DOHH2 (cell line): ENCODE data around the gene FRRS1.

Source experiments
- H3F3A ChIP-seq: fragments of 200-600 bp; sonication (generic), shearing (Covaris generic); 2 replicates; pipeline ENCODE4 v1.6.0; 2016; ENCODE audit warnings: antibody characterized with exemption, mild to moderate bottlenecking; ENCODE audit not compliant: control insufficient read depth, insufficient read depth
- H3K27ac ChIP-seq: fragments of 200-600 bp; sonication (generic); 2 replicates; pipeline ENCODE4 v1.5.1; 2014; ENCODE audit warnings: low read depth, mild to moderate bottlenecking, low read length, moderate library complexity
- H3K27me3 ChIP-seq: fragments of 200-600 bp; sonication (generic); 2 replicates; pipeline ENCODE4 v1.6.1; 2014; ENCODE audit warnings: mild to moderate bottlenecking, low read length, mixed read lengths; ENCODE audit not compliant: control insufficient read depth
- H3K36me3 ChIP-seq: fragments of 200-600 bp; sonication (generic); 2 replicates; pipeline ENCODE4 v1.6.1; 2014; ENCODE audit warnings: mild to moderate bottlenecking, low read length, moderate library complexity, mixed read lengths; ENCODE audit not compliant: control insufficient read depth
- H3K4me1 ChIP-seq: fragments of 200-600 bp; sonication (generic); 2 replicates; pipeline ENCODE4 v1.6.1; 2014; ENCODE audit warnings: mild to moderate bottlenecking, low read length, mixed read lengths; ENCODE audit not compliant: control insufficient read depth
- H3K4me2 ChIP-seq: fragments of 200-600 bp; sonication (generic); 2 replicates; pipeline ENCODE4 v1.6.0; 2014; ENCODE audit warnings: mild to moderate bottlenecking, low read length, moderate library complexity
- H3K4me3 ChIP-seq: fragments of 200-600 bp; sonication (generic); 2 replicates; pipeline ENCODE4 v1.5.1; 2014; ENCODE audit warnings: mild to moderate bottlenecking, low read length, mixed read lengths
- H3K79me2 ChIP-seq: fragments of 200-600 bp; sonication (generic); 2 replicates; pipeline ENCODE4 v1.6.1; 2014; ENCODE audit warnings: mild to moderate bottlenecking, low read length, mixed read lengths; ENCODE audit not compliant: control insufficient read depth
- H3K9me2 ChIP-seq: fragments of 200-600 bp; sonication (generic); replicated peaks from 2 replicates; pipeline ENCODE4 v1.6.1; 2014; ENCODE audit warnings: mild to moderate bottlenecking, low read length, mixed read lengths; ENCODE audit not compliant: control insufficient read depth
- H3K9me3 ChIP-seq: fragments of 200-600 bp; sonication (generic); 2 replicates; pipeline ENCODE4 v1.6.1; 2014; ENCODE audit warnings: antibody characterized with exemption, low read length, mixed read lengths; ENCODE audit not compliant: control insufficient read depth, insufficient read depth
- H4K20me1 ChIP-seq: fragments of 200-600 bp; sonication (generic); 2 replicates; pipeline ENCODE4 v1.6.0; 2014; ENCODE audit warnings: low read depth, mild to moderate bottlenecking, antibody characterized with exemption, low read length, moderate library complexity; ENCODE audit not compliant: control insufficient read depth, insufficient read depth
- CTCF ChIP-seq: fragments of 200-600 bp; sonication (generic); IDR thresholded peaks from one replicate; pipeline ENCODE4 v1.5.1; 2014; ENCODE audit warnings: antibody characterized with exemption, mild to moderate bottlenecking, low read depth, low read length; ENCODE audit not compliant: poor library complexity, severe bottlenecking
- EZH2phosphoT487 ChIP-seq: fragments of 200-600 bp; sonication (generic); IDR thresholded peaks from 2 replicates; pipeline ENCODE4 v1.6.1; 2017; ENCODE audit warnings: borderline replicate concordance, mild to moderate bottlenecking, antibody characterized with exemption, low read length, moderate library complexity, mixed read lengths

Gene FRRS1

GRCh38 chr1:99756598-99756997 is 9.8 kb downstream of the FRRS1 start:
- Histone ChIP-seq H3K9me2 (no peaks in the 10 kb centered on the region), H3K36me3 (peaks cover 4% of the 10 kb centered on the region; the same call in 1 of the 2 replicates), H3K79me2 (no peaks in the 10 kb centered on the region; the same call in 1 of the 2 replicates), H3K27me3 (no peaks in the 10 kb centered on the region), H3K4me2 (no peak overlapping the region), H3K4me3 (no peak overlapping the region), H3K4me1 (peaks cover 14% of the 10 kb centered on the region), H4K20me1 (no peaks in the 10 kb centered on the region), H3K27ac (no peak overlapping the region), H3K9me3 (no peaks in the 10 kb centered on the region), H3F3A (peaks cover 3% of the 10 kb centered on the region; the same call in 1 of the 2 replicates)
- TF ChIP-seq EZH2phosphoT487 (no peak), CTCF (no peak)

- no peaks in the 10 kb centered on the region for H4K20me1 ChIP-seq
- no peak for TF ChIP-seq CTCF
- no peak for TF ChIP-seq EZH2phosphoT487
- H3K4me3 ChIP-seq: no peak overlapping the region
- peaks cover 14% of the 10 kb centered on the region for H3K4me1 ChIP-seq
- peaks cover 3% of the 10 kb centered on the region; the same call in 1 of the 2 replicates for H3F3A ChIP-seq
- no peaks in the 10 kb centered on the region for H3K27me3 ChIP-seq
- H3K9me2 ChIP-seq: no peaks in the 10 kb centered on the region
- H3K27ac ChIP-seq: no peak overlapping the region
- H3K79me2 ChIP-seq: no peaks in the 10 kb centered on the region; the same call in 1 of the 2 replicates
- no peaks in the 10 kb centered on the region for H3K9me3 ChIP-seq
- H3K4me2 ChIP-seq: no peak overlapping the region
- H3K36me3 ChIP-seq: peaks cover 4% of the 10 kb centered on the region; the same call in 1 of the 2 replicates
Measured at GRCh38 chr1:99755664-99756063, 10.8 kb downstream of the FRRS1 start.

GRCh38 chr1:99754697-99755096 is 11.7 kb downstream of the FRRS1 start:
- Histone ChIP-seq H3F3A (no peaks in the 10 kb centered on the region), H3K9me2 (no peaks in the 10 kb centered on the region), H3K4me3 (no peak overlapping the region), H4K20me1 (no peaks in the 10 kb centered on the region), H3K79me2 (no peaks in the 10 kb centered on the region; the same call in 1 of the 2 replicates), H3K4me1 (peaks cover 14% of the 10 kb centered on the region), H3K27me3 (no peaks in the 10 kb centered on the region), H3K27ac (no peak overlapping the region), H3K36me3 (peaks cover 4% of the 10 kb centered on the region; the same call in 1 of the 2 replicates), H3K9me3 (no peaks in the 10 kb centered on the region), H3K4me2 (no peak overlapping the region)
- TF ChIP-seq EZH2phosphoT487 (no peak), CTCF (no peak)
